Heart left ventricle (tissue), 13 donors: ENCODE measurements around the gene TCEAL4.

Experiments used
- POLR2A ChIP-seq, 2 donors: fragments of 450-650 bp; IDR thresholded peaks; one replicate each; pipeline ENCODE4 v1.6.1; 2017; ENCODE audit warnings: antibody characterized with exemption in 2 of 2, mild to moderate bottlenecking in 2 of 2, moderate library complexity in 2 of 2
- TF ChIP-seq, protein P1 (sequence below), 12 donors: fragments of 200-600 bp; sonication (generic) in 4 of 12; IDR thresholded peaks; one replicate each; pipeline versions ENCODE4 v1.5.0 to v1.8.0; 2018 to 2022; ENCODE audit warnings: antibody characterized with exemption in 12 of 12, mild to moderate bottlenecking in 5 of 12
- donor health status: ischemic (EF 13 %, LVEDD 7.1; RV severe dilation, severe dysfunction).
- donor health status: DM: no; HTN: yes; CAD: no.
- donor health status: DM: no; HTN: no; CAD: no.
- donor health status: ischemic (EF 25% LVEDD 6.9; RV normal size, moderate dysfunction).
- donor health status: ischemic (EF 25% LVEDD 5.7; RV mildly dilated, moderate dysfunction).
- donor health status: ischemic (EF 35%, LVEDD 5.7; RV mildly dilated, moderate dysfunction).
- donor health status: nonischemic (EF 11% LVEDD 7.7; RV severe dilation, severe dysfunction).
- donor health status: DM: yes; HTN: yes; CAD: no.
- donor health status: PGD.
- donor health status: ischemic (EF 29% LVEDD 5.4; RV normal size, mild dysfunction).
- donor health status: nonischemic (EF 23%, LVEDD 6.1; RV moderate dilation, normal function).

DNA sequence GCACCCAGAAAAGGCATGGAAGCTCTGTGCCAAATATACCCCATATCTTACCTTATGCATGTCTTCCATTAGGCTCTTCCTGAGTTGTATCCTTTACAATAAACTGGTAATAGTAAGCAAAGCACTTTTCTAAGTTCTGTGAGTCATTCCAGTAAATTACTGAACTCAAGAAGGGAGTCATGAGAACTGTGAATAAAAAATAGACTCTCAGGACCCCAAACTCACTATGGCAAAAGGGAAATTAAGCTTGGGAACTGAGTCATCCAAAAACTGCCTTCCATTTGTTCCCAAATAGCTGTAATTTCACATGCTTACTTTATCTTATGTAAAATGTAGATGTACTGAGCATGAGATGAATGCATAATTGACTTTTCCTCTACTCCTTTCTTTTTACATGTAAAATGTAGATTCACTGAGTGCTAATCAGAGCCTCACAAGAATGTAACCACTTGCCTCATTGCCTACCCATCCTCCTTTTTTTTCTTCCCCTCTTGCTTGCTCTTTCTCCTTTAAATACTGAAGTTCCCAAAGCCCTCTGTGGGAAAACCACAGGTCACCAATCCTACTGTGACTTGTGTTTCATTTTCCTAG, 30.6 kb downstream of the TCEAL4 start:
- TF ChIP-seq, protein P1, sequence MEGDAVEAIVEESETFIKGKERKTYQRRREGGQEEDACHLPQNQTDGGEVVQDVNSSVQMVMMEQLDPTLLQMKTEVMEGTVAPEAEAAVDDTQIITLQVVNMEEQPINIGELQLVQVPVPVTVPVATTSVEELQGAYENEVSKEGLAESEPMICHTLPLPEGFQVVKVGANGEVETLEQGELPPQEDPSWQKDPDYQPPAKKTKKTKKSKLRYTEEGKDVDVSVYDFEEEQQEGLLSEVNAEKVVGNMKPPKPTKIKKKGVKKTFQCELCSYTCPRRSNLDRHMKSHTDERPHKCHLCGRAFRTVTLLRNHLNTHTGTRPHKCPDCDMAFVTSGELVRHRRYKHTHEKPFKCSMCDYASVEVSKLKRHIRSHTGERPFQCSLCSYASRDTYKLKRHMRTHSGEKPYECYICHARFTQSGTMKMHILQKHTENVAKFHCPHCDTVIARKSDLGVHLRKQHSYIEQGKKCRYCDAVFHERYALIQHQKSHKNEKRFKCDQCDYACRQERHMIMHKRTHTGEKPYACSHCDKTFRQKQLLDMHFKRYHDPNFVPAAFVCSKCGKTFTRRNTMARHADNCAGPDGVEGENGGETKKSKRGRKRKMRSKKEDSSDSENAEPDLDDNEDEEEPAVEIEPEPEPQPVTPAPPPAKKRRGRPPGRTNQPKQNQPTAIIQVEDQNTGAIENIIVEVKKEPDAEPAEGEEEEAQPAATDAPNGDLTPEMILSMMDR (IDR thresholded peaks at IDR 0.05), result no peak
- TF ChIP-seq POLR2A (IDR thresholded peaks at IDR 0.05), result no peak
